Activated T-helper 2 cell treated with anti-CD3 and anti-CD28 coated beads, Interferon-gamma antibody, Interleukin-2, Interleukin-4, amounts not matched to agents 10 μg/mL and 5 μg/mL and 100 μg/mL, durations not matched to agents 14 hours and 24 hours and 36 hours (primary cell): Measurements from ENCODE around the gene TVP23C. TPM values are rescaled to one million over a fixed set of nuclear protein-coding genes. Genes with fewer than 3 reads are reported as not detected.
"Not testable (repeated sequence)": the region's sequence is repeated elsewhere in the genome, so short reads cannot be mapped to it uniquely, and the experiment has no call there.

ENCODE experiments used
- DNase-seq: peaks from one replicate; pipeline ENCODE4 v3.0.0; 2021; ENCODE audit warnings: low spot score
- H3K27ac Mint-ChIP-seq: one replicate; pipeline ENCODE4 v1.8.0; 2021; ENCODE audit warnings: mixed read lengths
- H3K27me3 Mint-ChIP-seq: one replicate; pipeline ENCODE4 v1.8.0; 2021; ENCODE audit warnings: low read depth, mixed read lengths
- H3K36me3 Mint-ChIP-seq: one replicate; pipeline ENCODE4 v1.8.0; 2021; ENCODE audit warnings: low read depth, mixed read lengths
- H3K4me1 Mint-ChIP-seq: one replicate; pipeline ENCODE4 v1.8.0; 2021; ENCODE audit warnings: low read depth, mixed read lengths
- H3K4me3 Mint-ChIP-seq: one replicate; pipeline ENCODE4 v1.8.0; 2021; ENCODE audit warnings: low read depth, mild to moderate bottlenecking, moderate library complexity, mixed read lengths
- H3K9me3 Mint-ChIP-seq: one replicate; pipeline ENCODE4 v1.8.0; 2021; ENCODE audit warnings: mixed read lengths
- intact Hi-C: fragments of 100-400 bp; cut with micrococcal nuclease; formaldehyde crosslinking; loops from one replicate; pipeline ENCODE4 v1.15.1; 2023
- total RNA-seq: library from RNA; stranded (reverse); gene quantifications from 2 replicates; pipeline ENCODE4 v1.2.3, GENCODE V29; 2022

The TVP23C gene
- total RNA-seq, 1 donor from 2014 or later: 11.9 TPM

DNA sequence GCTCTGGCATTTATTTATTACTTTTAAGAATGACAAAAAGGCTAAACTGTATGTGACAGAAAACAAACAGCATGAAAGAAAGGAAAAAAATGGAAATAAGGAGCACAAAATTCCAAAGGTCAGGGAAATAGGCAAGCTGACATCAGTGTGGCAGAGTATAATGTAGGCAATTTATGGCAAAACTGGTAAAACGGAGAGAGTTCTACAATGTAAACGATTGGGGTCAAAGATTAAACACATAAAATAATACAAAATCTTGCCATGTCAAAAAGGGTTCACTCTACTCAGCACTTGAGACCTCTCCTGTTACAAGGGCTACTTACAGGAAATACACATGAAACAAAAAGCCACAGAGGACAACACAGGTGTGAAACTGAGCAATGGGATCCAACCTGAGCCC is 48.8 kb downstream of the TVP23C start:
- Mint-ChIP-seq H3K27me3 (no peaks in the 10 kb centered on the region), H3K4me1 (no peaks in the 10 kb centered on the region), H3K9me3 (no peaks in the 10 kb centered on the region), H3K36me3 (peaks cover 29% of the 10 kb centered on the region), H3K27ac (no peak overlapping the region), H3K4me3 (no peak overlapping the region)
- DNase-seq: no peak
- intact Hi-C loops: no loop called here

DNA sequence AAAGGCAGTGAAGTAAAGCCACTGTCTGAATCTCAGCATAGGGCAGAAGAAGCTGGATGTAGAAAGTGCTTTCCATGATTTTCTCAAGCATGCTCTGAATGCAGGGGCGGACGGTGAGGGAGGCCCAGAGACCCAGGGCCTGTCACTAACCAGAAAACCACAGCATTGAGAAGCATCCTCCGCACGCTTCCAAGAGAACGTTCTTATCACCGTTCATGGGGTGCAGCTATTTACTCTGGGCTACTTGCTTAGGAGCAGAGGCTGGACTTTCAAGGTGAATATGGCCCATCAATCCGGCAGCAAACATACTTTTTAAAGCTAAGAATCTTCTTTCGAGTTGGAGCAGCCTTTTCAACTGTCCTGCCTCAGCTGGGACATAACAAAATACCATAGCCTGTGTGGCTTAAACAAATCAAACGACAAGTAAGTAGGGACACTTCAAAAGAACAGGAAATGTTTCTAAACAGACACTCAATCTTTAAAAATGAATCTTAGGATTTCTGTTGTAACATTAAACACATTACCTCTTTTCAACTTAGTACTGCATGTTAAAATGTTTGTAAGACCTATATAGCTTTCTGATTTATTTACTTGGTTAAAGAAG is 49.3 kb downstream of the TVP23C start:
- no peaks in the 10 kb centered on the region for H3K27me3 Mint-ChIP-seq
- no peaks in the 10 kb centered on the region for H3K4me1 Mint-ChIP-seq
- H3K9me3 Mint-ChIP-seq: no peaks in the 10 kb centered on the region
- DNase-seq: no peak
- H3K36me3 Mint-ChIP-seq: peaks cover 30% of the 10 kb centered on the region
- intact Hi-C loops: no loop called here
- H3K27ac Mint-ChIP-seq: no peak overlapping the region
- no peak overlapping the region for H3K4me3 Mint-ChIP-seq

DNA sequence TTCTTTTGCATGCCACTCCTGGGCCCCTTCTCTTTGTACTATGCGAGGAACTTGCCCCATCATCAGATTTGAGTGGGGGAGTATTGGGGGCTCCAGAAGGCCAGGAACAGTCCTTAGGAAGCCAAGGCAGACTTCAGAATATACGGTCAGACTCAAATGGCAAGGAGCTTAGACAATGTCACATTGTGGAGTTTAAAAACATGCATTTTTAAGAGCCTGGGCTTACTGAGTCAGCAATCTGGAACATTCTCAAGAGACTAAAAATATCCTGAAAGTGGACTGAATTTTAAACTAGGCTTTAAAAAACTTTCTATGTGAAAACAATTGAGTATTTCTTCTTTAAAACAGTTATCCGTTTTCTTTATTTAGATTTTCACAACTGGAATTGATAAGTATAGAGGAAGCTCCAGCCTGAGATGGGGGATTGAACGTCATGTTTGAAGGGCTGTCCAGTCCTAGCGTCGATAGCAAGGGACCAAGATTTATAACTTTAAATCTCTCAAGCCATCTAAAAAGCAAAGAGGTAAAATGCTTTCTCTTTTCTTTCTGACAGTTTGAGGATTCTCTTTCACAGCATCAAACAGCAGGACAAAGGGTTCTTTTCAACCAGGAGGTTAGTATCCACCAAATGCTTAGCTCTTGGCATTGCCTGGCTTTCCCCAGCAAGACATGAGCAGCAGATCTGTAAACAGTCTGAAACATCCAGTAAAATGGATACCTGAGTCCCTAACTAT is 50.1 kb downstream of the TVP23C start:
- no peak for DNase-seq
- Mint-ChIP-seq H3K27me3 (no peaks in the 10 kb centered on the region), H3K36me3 (peaks cover 30% of the 10 kb centered on the region), H3K27ac (no peak overlapping the region), H3K4me1 (no peaks in the 10 kb centered on the region), H3K4me3 (no peak overlapping the region), H3K9me3 (no peaks in the 10 kb centered on the region)
- intact Hi-C loops: no loop called here

DNA sequence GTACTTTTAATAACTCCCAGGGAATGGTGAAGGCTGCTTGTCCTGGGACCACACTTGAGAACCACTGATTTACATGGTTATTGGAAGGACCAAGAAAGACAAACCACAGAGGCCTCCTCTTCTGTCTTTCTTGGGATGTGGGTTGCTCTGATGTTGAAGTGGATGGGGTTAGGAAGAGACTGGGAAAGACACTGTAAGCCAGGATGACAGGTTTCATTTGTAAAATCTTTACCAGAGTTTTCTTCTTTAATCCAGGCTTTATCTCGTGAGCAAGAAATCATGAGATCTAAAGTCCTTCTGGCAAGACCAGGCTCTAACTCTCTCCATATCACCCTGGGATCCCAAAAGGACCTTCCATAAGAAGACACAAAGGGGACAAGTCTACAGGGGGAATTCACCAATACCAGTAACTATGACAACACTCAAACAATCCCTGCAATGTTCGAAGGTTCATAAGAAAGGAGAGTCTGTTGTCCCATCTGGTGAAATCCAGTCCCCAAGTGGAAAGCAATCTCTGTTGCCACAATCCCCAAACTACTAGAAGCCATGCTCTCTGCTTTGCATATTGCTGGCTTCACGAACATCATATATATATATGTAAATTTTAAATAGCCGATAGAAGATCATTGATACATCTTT is 51.1 kb downstream of the TVP23C start:
- intact Hi-C loops: no loop called here
- H3K36me3 Mint-ChIP-seq: peaks cover 30% of the 10 kb centered on the region
- H3K27ac Mint-ChIP-seq: no peak overlapping the region
- no peaks in the 10 kb centered on the region for H3K9me3 Mint-ChIP-seq
- no peak for DNase-seq
- no peak overlapping the region for H3K4me3 Mint-ChIP-seq
- H3K27me3 Mint-ChIP-seq: no peaks in the 10 kb centered on the region
- H3K4me1 Mint-ChIP-seq: no peaks in the 10 kb centered on the region

DNA sequence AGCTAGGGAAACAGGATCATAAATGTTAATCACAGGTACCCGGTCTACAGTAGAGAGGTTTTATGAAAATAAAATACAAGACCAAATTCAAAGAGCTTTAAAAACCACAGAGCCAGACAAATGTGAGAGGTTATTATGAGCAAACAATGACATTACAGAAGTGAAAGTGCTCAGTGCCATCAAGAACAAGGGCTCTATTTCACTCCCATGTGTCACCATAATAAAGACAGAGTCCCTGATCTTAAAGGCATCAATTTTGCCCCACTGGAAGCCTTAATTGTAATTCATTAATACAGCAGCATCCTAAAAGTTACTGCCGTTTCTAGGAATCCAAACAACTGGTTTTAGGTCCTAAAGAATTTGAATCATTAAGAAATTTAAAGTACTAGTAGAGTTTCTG is 52.1 kb downstream of the TVP23C start:
- DNase-seq: no peak
- Mint-ChIP-seq H3K9me3 (no peaks in the 10 kb centered on the region), H3K27ac (no peak overlapping the region), H3K4me3 (no peak overlapping the region), H3K4me1 (no peaks in the 10 kb centered on the region), H3K36me3 (peaks cover 26% of the 10 kb centered on the region), H3K27me3 (no peaks in the 10 kb centered on the region)
- intact Hi-C loops: no loop called here

DNA sequence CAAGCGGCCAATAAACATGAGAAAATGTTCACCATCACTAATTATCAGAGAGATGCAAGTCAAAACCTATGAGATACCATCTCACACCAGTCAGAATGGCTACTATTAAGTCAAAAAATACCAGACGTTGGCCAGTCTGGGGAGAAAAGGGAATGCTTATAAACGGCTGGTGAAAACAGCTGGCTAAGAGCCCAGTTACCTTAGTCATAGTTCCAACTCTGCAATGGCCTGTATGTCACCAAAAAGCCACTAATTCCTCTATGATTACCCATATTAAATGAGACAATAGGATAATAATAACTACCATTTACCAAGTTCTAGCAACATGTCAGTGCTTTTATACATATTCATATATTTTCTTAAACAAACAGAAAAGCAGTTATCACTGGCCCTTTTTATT is 52.9 kb downstream of the TVP23C start:
- Mint-ChIP-seq H3K27ac (no peak overlapping the region), H3K36me3 (peaks cover 18% of the 10 kb centered on the region), H3K4me1 (no peaks in the 10 kb centered on the region), H3K27me3 (no peaks in the 10 kb centered on the region), H3K4me3 (no peak overlapping the region), H3K9me3 (no peaks in the 10 kb centered on the region)
- DNase-seq: no peak
- intact Hi-C loops: no loop called here

DNA sequence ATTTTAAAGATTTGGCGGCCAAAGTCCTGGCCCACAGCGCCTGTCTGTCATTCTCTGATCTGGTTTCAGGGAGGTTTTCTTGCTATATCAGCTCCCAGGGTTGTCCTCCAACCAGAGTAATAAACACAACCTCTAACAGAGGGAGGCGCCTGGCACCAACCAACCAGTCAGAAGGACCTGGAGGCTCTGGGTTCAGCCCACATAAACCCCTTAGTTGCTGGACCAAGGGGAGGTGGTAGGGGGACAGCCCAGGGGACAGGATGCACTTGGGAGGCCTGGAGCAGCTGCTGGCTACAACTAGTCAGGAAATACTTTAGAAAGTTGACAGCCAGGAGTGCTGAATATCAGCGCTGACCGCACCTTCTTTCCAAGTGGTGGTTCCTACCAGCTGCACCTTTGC is 54.2 kb downstream of the TVP23C start:
- Mint-ChIP-seq H3K9me3 (no peaks in the 10 kb centered on the region), H3K27me3 (no peaks in the 10 kb centered on the region), H3K4me1 (no peaks in the 10 kb centered on the region), H3K36me3 (peaks cover 13% of the 10 kb centered on the region), H3K27ac (no peak overlapping the region), H3K4me3 (no peak overlapping the region)
- no peak for DNase-seq
- intact Hi-C loops: no loop called here

DNA sequence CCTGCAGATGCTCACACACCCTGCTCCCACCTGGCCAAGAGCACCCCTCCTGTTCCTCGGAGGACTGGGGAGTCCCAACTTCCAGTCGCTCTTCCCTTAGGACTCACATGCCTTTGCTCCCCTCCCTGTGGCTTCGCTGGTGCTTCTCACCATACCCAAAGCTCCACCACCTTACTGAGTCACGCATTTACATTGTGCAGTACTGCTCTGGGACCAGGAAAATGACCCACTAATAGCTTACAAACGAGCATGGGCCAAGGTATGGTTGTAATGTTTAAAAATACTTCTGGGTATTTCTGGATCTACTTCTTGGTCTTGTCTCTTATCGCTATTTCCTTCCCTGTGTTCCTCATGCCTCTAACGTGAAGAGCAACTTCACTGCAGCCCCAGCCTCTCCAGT is 54.8 kb downstream of the TVP23C start:
- no peaks in the 10 kb centered on the region for H3K9me3 Mint-ChIP-seq
- no peak overlapping the region for H3K4me3 Mint-ChIP-seq
- H3K4me1 Mint-ChIP-seq: no peaks in the 10 kb centered on the region
- DNase-seq: no peak
- no peaks in the 10 kb centered on the region for H3K27me3 Mint-ChIP-seq
- intact Hi-C loops: no loop called here
- peaks cover 13% of the 10 kb centered on the region for H3K36me3 Mint-ChIP-seq
- no peak overlapping the region for H3K27ac Mint-ChIP-seq

DNA sequence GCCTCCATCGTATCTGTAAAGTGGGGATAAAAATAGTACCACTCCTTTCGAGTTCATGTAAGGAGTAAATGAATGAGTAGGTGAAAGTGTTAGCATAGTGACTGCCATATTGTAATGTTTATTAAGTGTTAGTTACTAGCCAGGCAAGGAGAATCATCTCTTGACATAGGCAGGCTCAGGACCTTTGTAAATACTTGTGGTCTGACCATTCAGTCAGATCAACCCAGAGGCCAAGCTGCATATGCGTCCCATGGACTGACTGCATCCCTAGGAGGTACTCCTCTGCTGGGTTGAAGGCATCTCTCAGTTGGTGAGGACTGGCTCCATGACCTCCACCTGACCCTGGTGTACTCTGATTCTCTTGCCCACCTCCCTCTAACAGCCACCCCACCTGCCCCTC is 55.4 kb downstream of the TVP23C start:
- peaks cover 1% of the 10 kb centered on the region for H3K4me1 Mint-ChIP-seq
- no peaks in the 10 kb centered on the region for H3K9me3 Mint-ChIP-seq
- H3K27me3 Mint-ChIP-seq: no peaks in the 10 kb centered on the region
- intact Hi-C loops: no loop called here
- H3K36me3 Mint-ChIP-seq: peaks cover 14% of the 10 kb centered on the region
- H3K4me3 Mint-ChIP-seq: no peak overlapping the region
- DNase-seq: no peak
- H3K27ac Mint-ChIP-seq: no peak overlapping the region

DNA sequence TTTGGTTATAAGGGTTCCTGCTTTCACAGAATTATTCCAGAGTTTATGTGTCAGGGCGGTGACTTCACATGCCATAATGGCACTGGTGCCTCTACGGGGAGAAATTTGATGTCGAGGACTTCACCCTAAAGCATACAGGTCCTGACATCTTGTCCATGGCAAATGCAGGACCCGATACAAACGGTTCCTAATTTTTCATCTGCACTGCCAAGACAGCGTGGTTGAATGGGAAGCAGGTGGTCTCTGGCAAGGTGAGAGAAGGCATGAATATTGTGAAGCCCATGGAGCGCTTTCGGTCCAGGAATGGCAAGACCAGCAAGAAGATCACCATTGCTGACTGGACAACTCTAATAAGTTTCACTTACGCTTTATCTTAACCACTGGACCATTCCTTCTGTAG is 56.3 kb downstream of the TVP23C start:
- Mint-ChIP-seq H3K4me1 (peaks cover 6% of the 10 kb centered on the region), H3K27ac (no peak overlapping the region)

DNA sequence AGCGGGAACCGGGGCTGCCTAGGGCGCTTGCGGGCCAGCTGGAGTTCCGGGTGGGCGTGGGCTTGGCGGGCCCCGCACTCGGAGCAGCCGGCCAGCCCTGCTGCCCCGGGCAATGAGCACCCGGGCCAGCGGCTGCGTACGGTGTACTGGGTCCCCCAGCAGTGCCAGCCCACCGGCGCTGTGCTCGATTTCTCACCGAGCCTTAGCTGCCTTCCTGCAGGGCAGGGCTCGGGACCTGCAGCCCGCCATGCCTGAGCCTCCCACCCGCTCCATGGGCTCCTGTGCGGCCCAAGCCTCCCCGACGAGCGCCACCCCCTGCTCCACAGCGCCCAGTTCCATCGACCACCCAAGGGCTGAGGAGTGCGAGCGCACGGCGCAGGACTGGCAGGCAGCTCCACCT is 57.6 kb downstream of the TVP23C start:
- DNase-seq, H3K4me1 Mint-ChIP-seq, H3K27me3 Mint-ChIP-seq, H3K27ac Mint-ChIP-seq, intact Hi-C loops, H3K9me3 Mint-ChIP-seq, H3K4me3 Mint-ChIP-seq: not testable (repeated sequence)
- H3K36me3 Mint-ChIP-seq: peaks cover 26% of the 10 kb centered on the region

More for the DNA sequence above, 56.3 kb downstream of the TVP23C start:
- H3K36me3 Mint-ChIP-seq: peaks cover 18% of the 10 kb centered on the region
- H3K27me3 Mint-ChIP-seq: no peaks in the 10 kb centered on the region
- intact Hi-C loops: no loop called here
- no peaks in the 10 kb centered on the region for H3K9me3 Mint-ChIP-seq
- no peak overlapping the region for H3K4me3 Mint-ChIP-seq
- no peak for DNase-seq

DNA sequence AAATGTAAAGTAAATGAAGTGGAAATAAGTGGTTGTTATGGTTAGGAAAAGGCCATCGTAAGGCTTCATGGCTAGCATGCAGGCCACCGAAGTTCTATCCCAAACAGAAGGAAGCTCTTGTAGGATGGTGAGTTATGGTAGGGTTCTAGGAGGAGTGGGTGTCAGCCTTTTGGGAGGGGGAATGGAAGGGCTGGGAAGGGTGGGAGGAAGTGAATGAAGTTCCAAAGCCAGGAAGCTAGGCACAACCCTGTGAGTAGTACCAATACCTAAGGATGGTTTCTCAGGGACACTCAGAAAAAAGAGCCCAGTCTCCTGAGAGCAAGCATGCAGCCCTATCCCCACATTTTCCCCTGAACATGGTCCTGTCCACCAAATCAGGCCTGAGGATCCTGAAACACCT is 59.6 kb downstream of the TVP23C start:
- Mint-ChIP-seq H3K27me3 (no peaks in the 10 kb centered on the region), H3K4me3 (no peak overlapping the region), H3K36me3 (peaks cover 22% of the 10 kb centered on the region), H3K4me1 (peaks cover 6% of the 10 kb centered on the region), H3K27ac (no peak overlapping the region), H3K9me3 (no peaks in the 10 kb centered on the region)
- intact Hi-C loops: no loop called here
- DNase-seq: no peak

DNA sequence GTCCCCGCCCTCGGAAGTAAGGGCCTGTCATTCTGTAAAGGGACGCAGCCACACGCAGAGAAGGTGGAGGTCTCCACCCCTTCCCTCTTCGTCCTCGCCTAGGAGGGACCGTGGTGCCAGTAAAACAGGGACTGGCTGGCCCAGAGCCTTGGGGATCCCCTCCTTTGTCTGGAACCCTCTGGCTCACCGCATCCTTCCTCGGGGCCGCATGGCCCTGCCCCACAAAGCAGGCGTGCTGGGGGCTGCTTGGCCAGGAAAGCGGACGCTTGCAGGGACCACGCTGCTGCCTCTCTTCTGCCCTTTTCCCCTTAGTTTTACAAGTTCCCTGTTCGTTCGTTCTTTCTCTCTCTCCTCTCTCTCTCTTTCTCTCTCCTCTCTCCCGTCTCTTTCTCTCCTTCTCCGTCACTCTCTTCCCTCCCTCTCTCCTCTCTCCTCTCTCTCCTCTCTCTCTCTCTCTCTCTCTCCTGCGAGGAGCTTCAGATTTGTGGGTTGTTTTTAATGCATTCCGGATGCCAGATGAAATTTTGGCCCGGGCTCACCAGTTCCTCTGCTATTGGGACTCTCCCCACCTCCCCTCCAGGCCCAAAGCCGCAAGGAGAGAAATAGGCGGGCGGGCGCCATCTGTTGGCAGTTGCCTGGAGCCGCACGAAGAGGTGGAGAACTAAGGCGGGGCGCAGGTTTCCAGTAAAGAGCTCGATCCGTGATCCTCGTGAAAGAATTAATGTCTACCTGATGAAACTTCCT is 60.7 kb downstream of the TVP23C start:
- Mint-ChIP-seq H3K27me3 (no peaks in the 10 kb centered on the region), H3K27ac (no peak overlapping the region), H3K9me3 (no peaks in the 10 kb centered on the region), H3K4me1 (peaks cover 6% of the 10 kb centered on the region), H3K4me3 (no peak overlapping the region), H3K36me3 (peaks cover 22% of the 10 kb centered on the region)
- peak; percentile 55 for DNase-seq
- intact Hi-C loops: loop anchor here (1.0 kb wide), 1 partner anchor 245 kb away; no protein-coding TSS in a partner anchor
